Neural progenitor cell (in vitro differentiated cells): ENCODE measurements around the gene GTPBP1. TPM values are rescaled to one million over a fixed set of nuclear protein-coding genes. Genes with fewer than 3 reads are reported as not detected.

ENCODE experiments used
- DNase-seq: peaks from one replicate; pipeline ENCODE4 v3.0.0-alpha.2; 2016; ENCODE audit warnings: low spot score
- H2AFZ ChIP-seq: fragments of 200-600 bp; sonication (generic); replicated peaks from 2 replicates; pipeline ENCODE4 v1.6.1; 2016; ENCODE audit warnings: antibody characterized with exemption
- H3F3A ChIP-seq: fragments of 200-600 bp; sonication (generic); 2 replicates; pipeline ENCODE4 v1.6.1; 2016; ENCODE audit warnings: antibody characterized with exemption, low read depth
- H3K27ac ChIP-seq: fragments of 200-600 bp; sonication (generic); 2 replicates; pipeline ENCODE4 v1.5.1; 2016; ENCODE audit warnings: mild to moderate bottlenecking
- H3K27me3 ChIP-seq: fragments of 200-600 bp; sonication (generic); 2 replicates; pipeline ENCODE4 v1.6.1; 2016; ENCODE audit warnings: mild to moderate bottlenecking, moderate library complexity
- H3K36me3 ChIP-seq: fragments of 200-600 bp; sonication (generic); 2 replicates; pipeline ENCODE4 v1.5.1; 2016
- H3K4me1 ChIP-seq: fragments of 200-600 bp; sonication (generic); 2 replicates; pipeline ENCODE4 v1.6.1; 2016; ENCODE audit warnings: mixed run types
- H3K4me2 ChIP-seq: fragments of 200-600 bp; sonication (generic); 2 replicates; pipeline ENCODE4 v1.6.1; 2016
- H3K4me3 ChIP-seq: fragments of 200-600 bp; sonication (generic); 2 replicates; pipeline ENCODE4 v1.5.1; 2016
- H3K79me2 ChIP-seq: fragments of 200-600 bp; sonication (generic); 2 replicates; pipeline ENCODE4 v1.6.1; 2016; ENCODE audit warnings: low read depth
- H3K9ac ChIP-seq: fragments of 200-600 bp; sonication (generic); 2 replicates; pipeline ENCODE4 v1.6.1; 2016
- H3K9me3 ChIP-seq: fragments of 200-600 bp; sonication (generic); 2 replicates; pipeline ENCODE4 v1.5.1; 2016; ENCODE audit warnings: low read depth
- H4K20me1 ChIP-seq: fragments of 200-600 bp; sonication (generic); 2 replicates; pipeline ENCODE4 v1.6.1; 2016; ENCODE audit warnings: low read depth
- H3K27ac Mint-ChIP-seq: 3 replicates; pipeline ENCODE4 v1.8.0; 2021; ENCODE audit warnings: mixed read lengths
- H3K27me3 Mint-ChIP-seq: 2 replicates; pipeline ENCODE4 v1.8.0; 2022; ENCODE audit warnings: low read depth, mild to moderate bottlenecking, inconsistent platforms, moderate library complexity, mixed read lengths; ENCODE audit not compliant: insufficient read depth
- H3K36me3 Mint-ChIP-seq: 3 replicates; pipeline ENCODE4 v1.8.0; 2021; ENCODE audit warnings: mixed read lengths
- H3K4me1 Mint-ChIP-seq: 3 replicates; pipeline ENCODE4 v1.8.0; 2021; ENCODE audit warnings: mixed read lengths
- H3K4me3 Mint-ChIP-seq: 3 replicates; pipeline ENCODE4 v1.8.0; 2021; ENCODE audit warnings: mild to moderate bottlenecking, moderate library complexity, mixed read lengths
- H3K9me3 Mint-ChIP-seq: 3 replicates; pipeline ENCODE4 v1.8.0; 2020; ENCODE audit warnings: mixed read lengths
- CTCF ChIP-seq: fragments of 200-600 bp; sonication (generic); IDR thresholded peaks from 2 replicates; pipeline ENCODE4 v1.5.1; 2017; ENCODE audit warnings: antibody characterized with exemption, mild to moderate bottlenecking
- EZH2 ChIP-seq: fragments of 200-600 bp; sonication (generic); IDR thresholded peaks from 2 replicates; pipeline ENCODE4 v1.6.1; 2017; ENCODE audit warnings: antibody characterized with exemption, mild to moderate bottlenecking, moderate library complexity
- EZH2phosphoT487 ChIP-seq: fragments of 200-600 bp; sonication (generic); IDR thresholded peaks from 2 replicates; pipeline ENCODE4 v1.6.1; 2017; ENCODE audit warnings: antibody characterized with exemption
- total RNA-seq: library from RNA; depleted of rRNA; stranded (reverse); fragments of >200 nt; gene quantifications from 2 replicates; pipeline ENCODE4 v1.2.3, GENCODE V29; 2015; ENCODE audit warnings: low replicate concordance

GTPBP1 gene
- total RNA-seq, 1 donor from 2014 or later = 40.8 TPM

GRCh38 chr22:38689651-38690050, 16.1 kb upstream of the GTPBP1 start:
- no peaks in the 10 kb centered on the region for H3K4me1 Mint-ChIP-seq
- peaks cover 32% of the 10 kb centered on the region for H4K20me1 ChIP-seq
- TF ChIP-seq CTCF = no peak
- no peak for TF ChIP-seq EZH2
- TF ChIP-seq EZH2phosphoT487 = no peak
- no peak overlapping the region for H3K9ac ChIP-seq
- H3K9me3 ChIP-seq = no peaks in the 10 kb centered on the region
- DNase-seq = no peak
- no peaks in the 10 kb centered on the region for H3K27me3 ChIP-seq
- H3K79me2 ChIP-seq = peaks cover 35% of the 10 kb centered on the region
- H2AFZ ChIP-seq = no peak overlapping the region
- H3K4me2 ChIP-seq = no peak overlapping the region
- peaks cover 27% of the 10 kb centered on the region for H3K36me3 Mint-ChIP-seq
- H3K9me3 Mint-ChIP-seq = no peaks in the 10 kb centered on the region
- no peaks in the 10 kb centered on the region for H3K36me3 ChIP-seq
- H3K4me1 ChIP-seq = no peaks in the 10 kb centered on the region
- H3K27me3 Mint-ChIP-seq = peaks cover 2% of the 10 kb centered on the region
- no peak overlapping the region for H3K27ac Mint-ChIP-seq
- no peak overlapping the region for H3K27ac ChIP-seq
- H3K4me3 Mint-ChIP-seq = no peak overlapping the region
- H3K4me3 ChIP-seq = no peak overlapping the region
- H3F3A ChIP-seq = peaks cover 18% of the 10 kb centered on the region

GRCh38 chr22:38694049-38694448, 11.7 kb upstream of the GTPBP1 start:
- Histone ChIP-seq H3K36me3 (no peaks in the 10 kb centered on the region), H2AFZ (no peak overlapping the region), H3K9ac (no peak overlapping the region), H4K20me1 (peaks cover 56% of the 10 kb centered on the region), H3K79me2 (peaks cover 68% of the 10 kb centered on the region), H3K27ac (no peak overlapping the region), H3K4me2 (no peak overlapping the region), H3K27me3 (no peaks in the 10 kb centered on the region), H3K4me1 (peaks cover 17% of the 10 kb centered on the region), H3K4me3 (no peak overlapping the region), H3K9me3 (no peaks in the 10 kb centered on the region), H3F3A (no peaks in the 10 kb centered on the region)
- Mint-ChIP-seq H3K4me3 (no peak overlapping the region), H3K36me3 (peaks cover 17% of the 10 kb centered on the region), H3K9me3 (no peaks in the 10 kb centered on the region), H3K27ac (no peak overlapping the region), H3K27me3 (no peaks in the 10 kb centered on the region), H3K4me1 (peaks cover 26% of the 10 kb centered on the region)
- DNase-seq = no peak
- TF ChIP-seq EZH2 (no peak), CTCF (no peak), EZH2phosphoT487 (no peak)

GRCh38 chr22:38694940-38695339, 10.8 kb upstream of the GTPBP1 start:
- Mint-ChIP-seq H3K4me3 (no peak overlapping the region), H3K27ac (no peak overlapping the region), H3K36me3 (peaks cover 17% of the 10 kb centered on the region), H3K27me3 (no peaks in the 10 kb centered on the region), H3K9me3 (no peaks in the 10 kb centered on the region), H3K4me1 (peaks cover 35% of the 10 kb centered on the region)
- Histone ChIP-seq H3K36me3 (no peaks in the 10 kb centered on the region), H3K79me2 (peaks cover 76% of the 10 kb centered on the region), H3K4me3 (no peak overlapping the region), H3K9me3 (no peaks in the 10 kb centered on the region), H3K4me2 (no peak overlapping the region), H4K20me1 (peaks cover 65% of the 10 kb centered on the region), H3K27ac (no peak overlapping the region), H3K9ac (no peak overlapping the region), H3K4me1 (peaks cover 25% of the 10 kb centered on the region), H3F3A (no peaks in the 10 kb centered on the region), H3K27me3 (no peaks in the 10 kb centered on the region), H2AFZ (no peak overlapping the region)
- DNase-seq = no peak
- no peak for TF ChIP-seq EZH2phosphoT487
- TF ChIP-seq EZH2 = no peak
- TF ChIP-seq CTCF = no peak
